ENCODE data around the gene VANGL1. TPM values are rescaled to one million over a fixed set of nuclear protein-coding genes. Genes with fewer than 3 reads are reported as not detected.

The VANGL1 gene
- total RNA-seq, 1 donor from 2014 or later: 9.1 TPM

DNA sequence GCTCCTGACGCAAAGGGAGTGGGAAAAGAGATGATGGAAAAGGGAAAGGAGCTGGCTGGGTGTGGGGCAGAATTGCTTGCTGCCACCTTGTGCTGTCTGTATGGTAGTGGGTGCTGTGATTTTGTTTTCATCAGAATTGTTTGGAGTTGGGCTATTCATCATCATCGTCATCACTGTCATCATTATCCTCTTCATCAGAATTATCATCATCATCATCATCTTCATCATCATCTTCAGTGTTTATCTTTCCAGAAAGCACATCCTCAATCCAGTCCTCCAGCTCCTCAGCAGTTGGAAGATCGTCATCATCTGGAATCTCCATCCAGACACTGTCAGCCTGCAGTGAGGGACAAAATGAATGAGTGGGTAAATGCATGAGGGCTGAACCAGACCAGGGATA lies 59.3 kb downstream of the VANGL1 start:
- no peak for DNase-seq (ENCODE audit: low read depth)

DNA sequence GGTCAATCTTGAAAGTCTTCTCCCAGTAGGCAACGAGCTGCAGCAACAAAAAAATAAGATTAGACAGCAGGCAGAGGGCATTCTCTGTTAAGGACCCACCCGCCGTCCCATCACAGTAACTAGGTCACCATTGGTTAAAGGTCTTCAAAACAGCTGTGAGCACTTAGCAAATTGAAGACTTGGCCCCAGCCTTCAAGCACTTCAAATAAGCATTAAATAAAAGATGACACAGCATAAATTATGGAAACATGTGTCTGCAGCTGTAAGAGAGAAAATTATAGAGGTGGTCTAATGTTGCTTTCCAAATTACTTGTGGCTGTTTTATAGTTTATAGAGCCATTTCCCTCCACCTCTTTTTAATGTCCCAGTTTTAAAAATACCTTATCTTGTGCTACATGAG lies 61.2 kb downstream of the VANGL1 start:
- no peak for DNase-seq (ENCODE audit: low read depth)

DNA sequence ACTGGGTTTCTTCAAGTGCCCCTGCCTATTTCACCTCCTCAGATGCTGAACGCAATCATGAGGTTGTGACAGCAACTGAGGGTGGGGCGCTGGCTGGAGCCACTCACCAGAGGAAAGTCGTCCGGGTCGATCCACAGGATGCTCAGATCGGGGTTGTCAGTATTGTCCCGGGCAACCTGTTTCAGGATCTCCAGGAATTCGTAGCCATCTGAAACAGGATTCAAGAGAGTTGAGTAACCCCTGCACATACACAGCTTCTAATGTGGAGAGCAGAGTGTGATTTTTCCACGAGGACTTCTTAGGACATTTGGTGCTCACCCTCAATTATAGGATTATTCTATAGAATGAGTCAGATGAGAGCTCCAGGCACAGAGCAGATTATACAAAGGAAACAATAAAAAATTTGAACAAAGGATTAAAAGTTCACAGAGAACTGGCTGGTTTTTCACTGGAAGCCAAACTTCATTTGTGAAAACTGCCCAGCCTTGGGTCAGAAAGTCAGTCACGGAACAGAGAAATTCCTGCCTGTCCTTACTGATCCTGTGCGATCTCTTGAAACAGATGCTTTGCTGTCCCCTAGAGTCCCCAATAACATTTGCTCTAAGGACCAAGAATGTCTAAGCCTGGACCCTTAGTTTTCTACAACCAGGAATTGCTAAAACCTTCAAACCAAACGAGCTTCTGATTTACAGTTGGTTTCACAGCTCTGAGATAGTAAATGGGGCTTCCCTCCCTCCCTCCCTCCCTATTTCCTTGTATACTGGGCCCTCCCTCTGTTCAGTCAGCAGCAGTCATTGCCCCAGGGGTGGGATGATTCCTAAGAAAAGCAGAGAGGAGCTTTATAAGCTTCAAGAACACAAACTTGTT lies 63.5 kb downstream of the VANGL1 start:
- no peak for DNase-seq (ENCODE audit: low read depth)

DNA sequence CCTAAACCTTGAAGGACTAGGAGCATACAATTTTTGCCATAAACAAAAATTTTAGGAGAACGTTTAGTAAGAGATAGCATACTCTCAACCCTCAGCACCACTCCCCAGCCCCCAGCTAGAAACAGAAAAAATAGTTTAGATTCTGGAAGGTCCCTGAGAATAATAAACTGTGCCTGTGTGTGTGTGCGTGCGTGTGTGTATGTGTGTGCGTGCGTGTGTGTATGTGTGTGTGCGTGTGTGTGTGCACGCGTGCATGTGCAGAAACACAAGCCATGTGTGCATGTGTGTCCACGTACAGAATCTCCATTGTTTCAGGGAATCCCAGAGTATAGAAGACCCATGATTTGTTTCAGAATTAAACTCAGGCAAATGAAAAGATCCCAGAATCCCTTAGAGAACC lies 64.2 kb downstream of the VANGL1 start:
- no peak for DNase-seq (ENCODE audit: low read depth)

DNA sequence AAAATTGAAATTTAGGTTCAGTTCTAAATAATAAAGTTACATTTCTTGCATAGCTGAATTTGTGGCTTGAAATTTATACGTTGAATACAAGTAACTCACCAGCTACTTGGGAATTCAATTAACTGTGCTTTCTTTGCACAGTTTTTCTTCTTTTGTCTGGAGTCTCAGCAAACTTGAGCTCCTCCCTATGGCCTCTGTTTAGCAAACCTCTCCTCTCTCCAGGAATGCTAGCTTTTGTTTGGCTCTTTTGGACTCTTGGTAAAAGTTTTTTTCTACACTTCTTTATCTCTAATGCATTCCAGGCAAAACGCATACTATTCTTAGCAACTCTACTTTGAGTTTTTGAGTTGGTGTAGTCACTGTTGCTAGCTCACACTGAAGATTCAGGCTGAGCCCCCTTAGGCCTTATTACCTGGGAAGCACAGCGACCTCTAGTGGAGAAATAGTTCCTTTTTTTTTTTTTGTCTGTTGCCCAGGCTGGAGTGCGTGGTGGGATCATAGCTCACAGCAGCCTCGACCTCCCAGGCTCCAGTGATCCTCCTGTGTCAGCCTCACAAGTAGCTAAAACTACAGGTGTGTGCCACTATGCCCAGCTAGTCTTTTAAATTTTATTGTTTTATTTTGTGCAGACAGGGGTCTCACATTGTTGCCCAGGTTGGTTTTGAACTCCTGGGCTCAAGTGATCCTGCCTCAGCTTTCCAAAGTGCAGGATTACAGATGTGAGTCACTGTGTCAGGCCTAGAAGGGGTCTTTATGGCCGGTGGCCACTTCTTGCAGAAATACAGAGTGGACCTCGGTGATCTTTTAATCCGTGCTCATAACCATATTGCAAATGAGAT lies 65.0 kb downstream of the VANGL1 start:
- peak; percentile 55 for DNase-seq (ENCODE audit: low read depth)

DNA sequence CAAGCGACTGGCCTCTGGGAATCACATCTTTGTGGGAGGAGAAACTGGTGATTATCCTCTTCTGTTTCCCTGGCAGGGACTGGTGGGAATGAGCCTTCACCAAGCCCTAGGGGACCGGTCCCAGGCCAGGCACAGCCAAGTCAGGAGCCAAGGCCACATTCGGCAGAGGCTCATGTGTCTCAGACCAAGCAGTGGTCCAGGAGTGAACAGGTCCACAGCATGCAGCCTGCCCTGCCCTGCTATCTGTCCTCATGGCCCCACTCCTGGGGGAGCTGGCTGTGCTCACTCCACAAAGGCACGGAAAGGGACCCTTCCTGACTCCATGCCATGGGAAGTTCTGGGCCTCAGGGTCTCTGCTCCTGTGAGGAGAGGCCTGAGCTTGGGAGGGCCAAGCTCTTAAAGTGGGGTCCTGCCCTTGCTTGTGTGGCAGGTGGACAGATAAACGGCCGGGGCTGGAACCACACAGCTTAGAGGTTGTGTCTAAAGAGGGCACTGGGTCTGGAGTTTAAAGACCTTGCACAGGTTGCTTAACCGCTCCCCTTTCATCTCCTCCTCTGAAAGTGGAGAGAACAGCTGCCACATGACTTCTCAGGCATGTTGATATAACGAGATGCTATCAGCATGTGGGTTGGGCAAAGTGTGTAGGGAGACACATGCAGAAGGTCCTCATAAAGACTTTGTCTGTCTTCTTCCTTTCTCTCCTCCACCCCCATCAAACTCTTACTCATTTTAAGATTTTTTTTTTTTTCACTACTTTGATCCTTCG lies 69.3 kb downstream of the VANGL1 start:
- peak; percentile 23 for DNase-seq (ENCODE audit: low read depth)

DNA sequence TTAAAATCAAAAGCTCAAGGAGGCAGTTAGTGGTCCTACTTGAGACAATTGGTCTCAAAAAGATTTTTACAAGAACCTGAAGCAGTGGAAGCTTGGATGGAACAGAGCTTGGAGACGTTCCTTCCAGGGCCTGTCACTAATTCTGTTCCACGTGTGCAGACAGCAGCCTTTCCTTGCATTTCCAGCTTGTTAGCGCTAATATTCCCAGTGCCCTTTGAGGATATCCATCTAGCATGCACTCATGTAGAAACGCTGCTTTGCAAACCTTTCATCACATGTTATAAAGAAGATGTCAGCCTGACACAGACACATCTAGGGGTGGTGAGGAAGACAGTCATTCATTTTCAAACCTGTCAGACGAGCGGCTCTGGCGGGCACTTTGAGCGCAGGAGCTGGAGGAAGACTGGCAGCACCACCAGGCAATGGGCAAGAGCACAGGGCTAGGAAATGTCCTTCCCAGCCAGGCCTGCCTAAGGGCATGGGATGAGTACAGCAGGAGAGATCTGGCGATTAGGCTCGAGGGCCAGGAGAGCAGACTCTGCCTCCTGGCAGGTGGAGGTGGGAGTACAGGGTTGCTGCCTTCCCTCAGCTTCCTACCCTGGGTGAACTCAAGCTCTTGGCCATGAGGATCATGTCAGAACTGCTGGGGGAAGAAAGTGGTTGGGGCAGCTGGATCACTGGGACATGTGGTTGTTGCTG lies 71.3 kb downstream of the VANGL1 start:
- DNase-seq (ENCODE audit: low read depth): peak; percentile 25

DNA sequence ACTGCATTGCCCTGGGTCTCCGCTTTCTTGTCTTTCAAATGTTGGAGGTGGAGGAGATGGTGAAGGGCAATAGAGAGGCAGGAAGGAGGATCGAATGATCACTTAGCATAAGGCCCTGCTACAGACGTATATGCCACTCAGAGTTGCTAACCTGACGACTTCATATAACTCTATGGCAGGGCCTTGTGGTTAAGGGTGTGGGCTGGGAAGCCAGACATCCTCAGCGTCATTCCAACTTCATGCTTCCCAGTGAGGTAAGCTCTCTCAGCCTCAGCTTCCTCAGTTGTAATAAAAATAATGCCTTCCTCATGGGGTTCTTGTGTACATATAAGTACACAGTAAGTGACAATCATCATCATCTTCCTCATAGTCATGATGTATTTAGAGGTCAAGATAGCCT lies 72.1 kb downstream of the VANGL1 start:
- DNase-seq (ENCODE audit: low read depth): no peak

DNA sequence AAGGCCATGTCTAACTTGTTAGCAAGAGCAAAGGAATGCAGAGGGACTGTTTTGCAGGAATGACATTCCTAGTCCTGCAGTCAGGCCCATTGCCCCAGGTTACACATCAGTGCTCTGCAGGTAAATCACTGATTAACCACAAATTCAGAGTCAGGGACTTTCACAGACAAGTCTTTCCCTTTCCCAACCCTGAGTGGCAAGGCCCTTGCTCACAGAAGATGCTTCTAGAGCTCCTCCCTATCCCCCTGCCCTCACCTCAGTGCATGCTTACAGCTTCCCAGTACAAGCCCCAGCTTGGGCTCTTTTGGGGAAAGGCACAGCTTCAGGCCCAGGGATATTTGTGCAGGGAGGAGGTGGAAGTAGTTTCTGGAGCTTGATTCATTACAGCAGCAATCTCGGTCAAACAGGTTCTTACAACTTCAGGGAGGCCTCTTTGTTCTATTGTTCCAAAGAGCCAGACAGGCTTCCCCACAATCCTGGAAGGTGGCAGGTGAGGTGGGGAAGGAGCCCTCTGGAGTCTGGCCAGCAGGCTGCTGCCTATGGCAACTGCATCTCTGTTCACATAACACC lies 72.9 kb downstream of the VANGL1 start:
- DNase-seq (ENCODE audit: low read depth): no peak

DNA sequence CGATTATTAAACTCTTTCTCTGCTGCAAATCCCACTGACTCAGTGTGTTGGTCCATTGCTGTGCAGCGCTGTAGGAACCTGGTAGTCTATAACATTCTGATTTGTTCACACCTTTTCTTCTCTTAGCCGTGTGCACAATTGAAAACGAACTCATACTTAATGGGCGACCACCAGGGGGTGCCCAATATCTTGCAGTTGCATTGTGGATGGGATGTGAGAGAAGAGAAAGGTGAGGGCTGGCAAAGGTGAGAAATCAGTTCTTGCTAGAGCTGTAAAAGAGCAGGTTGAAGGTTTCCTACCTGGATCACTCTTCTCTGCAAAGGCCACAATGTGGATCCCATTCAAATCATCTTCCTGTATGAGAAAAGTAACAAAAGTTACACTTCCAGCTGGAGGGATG lies 75.8 kb downstream of the VANGL1 start:
- DNase-seq (ENCODE audit: low read depth): peak; percentile 47

DNA sequence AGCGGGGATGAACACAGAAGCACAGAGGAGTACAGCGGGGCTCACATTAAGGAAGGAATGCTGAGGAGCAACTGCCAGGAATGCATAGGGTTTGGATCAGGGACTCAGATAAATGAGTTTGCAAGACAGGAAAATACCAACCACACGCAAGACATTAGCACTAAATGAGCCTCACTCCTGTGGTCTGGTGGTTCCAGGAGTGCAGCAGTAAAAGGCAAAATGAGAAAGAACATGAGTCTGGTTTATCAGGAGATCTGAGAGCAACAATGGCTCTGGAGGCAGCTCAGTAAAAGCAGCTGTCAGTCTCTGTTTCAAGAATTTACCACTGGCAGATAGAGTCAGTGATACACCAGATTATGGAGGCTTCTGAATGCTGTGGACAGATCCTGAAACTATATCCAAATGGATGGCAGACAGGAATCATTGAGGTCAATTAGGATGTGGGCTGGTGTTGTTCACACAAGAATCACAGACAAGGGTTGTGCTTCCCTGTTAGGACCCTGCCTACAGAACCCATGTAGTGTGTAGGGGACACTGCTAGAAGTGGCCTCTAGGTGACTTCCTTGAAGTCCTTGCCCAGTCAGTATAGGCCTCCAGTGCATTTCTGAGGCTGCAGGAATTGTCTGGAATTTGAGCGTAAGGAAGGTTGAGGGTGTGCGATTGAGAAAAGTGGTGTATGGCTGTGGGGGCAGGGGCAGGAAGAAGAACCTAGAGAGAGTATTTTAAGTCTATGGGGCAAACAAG lies 76.4 kb downstream of the VANGL1 start:
- DNase-seq (ENCODE audit: low read depth): peak; percentile 36

DNA sequence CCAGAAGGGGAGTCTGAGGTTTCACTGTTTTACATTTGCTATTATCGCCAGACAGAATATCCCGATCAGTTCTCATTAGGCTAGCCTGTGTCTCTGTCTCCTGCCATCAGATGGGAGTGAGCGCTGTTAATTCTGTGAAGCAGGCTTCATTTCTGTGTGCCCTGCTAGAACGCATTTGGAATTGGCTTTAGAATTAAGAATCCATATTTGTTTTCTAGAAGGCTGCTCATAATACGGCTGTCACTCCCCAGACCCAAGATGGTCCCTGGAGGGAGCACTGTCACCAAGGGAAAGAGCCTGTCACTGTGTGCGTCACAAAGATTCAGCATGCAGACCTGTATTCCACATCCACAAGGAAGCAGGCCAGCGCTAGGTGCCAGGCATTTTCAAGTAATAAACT lies 77.5 kb downstream of the VANGL1 start:
- no peak for DNase-seq (ENCODE audit: low read depth)

DNA sequence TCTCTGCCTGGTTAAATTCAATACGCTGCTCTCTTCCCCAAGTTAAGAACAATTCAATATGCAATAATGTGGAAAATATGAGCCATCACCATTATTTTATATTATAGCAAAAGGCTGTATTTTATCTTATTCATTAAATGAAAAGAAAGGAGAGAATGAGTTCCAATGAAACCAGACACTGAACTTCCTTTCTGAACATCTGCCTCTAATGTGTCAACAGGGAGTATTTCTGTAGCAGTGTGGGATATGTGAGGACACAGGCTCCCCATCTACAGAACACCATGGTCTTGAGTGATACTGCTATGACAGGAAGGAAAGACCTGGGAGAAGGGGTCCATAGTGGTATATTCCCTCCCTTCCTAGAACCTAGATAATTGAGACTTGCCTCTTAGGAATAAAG lies 80.5 kb downstream of the VANGL1 start:
- peak; percentile 71 for DNase-seq (ENCODE audit: low read depth)

DNA sequence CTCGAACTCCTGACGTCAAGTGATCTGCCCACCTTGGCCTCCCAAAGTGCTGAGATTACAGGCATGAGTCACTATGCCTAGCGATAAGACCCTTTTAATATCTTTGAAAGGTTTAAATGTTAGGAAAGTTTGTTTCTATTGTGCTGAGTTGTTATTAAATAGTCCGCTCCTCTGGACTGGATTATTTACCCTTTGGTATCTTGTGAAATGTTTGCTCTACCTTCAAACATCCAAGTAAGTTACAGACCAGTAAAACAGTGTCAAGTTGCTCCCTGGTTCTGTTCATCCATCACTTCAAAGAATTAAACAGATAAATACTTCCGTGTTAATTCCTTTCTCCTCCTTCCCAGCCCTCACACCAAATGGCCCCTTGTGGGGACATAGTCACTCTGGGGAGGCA lies 82.0 kb downstream of the VANGL1 start:
- no peak for DNase-seq (ENCODE audit: low read depth)

DNA sequence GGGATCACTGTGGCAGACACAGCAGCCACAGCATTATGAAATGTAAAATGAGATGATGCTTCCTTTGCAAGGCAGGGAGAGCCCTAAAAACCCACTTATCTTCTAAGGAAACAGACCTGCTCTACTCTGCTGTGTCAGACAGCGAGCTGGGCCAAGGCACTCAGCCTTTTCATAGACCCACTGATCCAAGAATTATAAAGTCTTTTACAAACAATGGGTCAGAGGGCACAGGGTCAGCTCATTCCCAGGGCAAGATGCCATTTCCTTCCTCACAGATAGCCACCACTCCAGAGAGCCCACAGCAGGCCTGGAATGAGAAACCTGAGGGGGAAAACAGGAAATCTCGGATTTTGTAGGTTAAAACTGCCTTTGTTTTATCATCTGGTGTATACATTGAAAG lies 83.8 kb downstream of the VANGL1 start:
- DNase-seq (ENCODE audit: low read depth): no peak

DNA sequence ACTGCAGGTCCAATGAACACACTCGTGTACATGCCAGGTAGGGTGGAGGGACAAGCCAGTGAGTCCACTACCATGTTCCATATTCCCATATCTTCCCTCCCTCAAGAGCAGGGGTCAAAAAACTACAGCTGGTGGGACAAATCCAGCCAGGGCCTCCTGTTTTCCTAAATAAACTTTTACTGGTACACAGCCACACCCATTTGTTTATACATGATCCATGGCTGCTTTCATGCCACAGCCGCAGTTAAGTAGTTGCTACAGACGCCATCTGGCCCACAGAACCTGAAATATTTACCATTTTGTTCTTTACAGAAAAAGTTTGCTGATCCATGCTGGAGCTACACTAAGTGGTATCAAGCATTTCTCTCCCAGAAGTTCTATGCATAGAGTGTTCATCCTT lies 84.4 kb downstream of the VANGL1 start:
- DNase-seq (ENCODE audit: low read depth): no peak

DNA sequence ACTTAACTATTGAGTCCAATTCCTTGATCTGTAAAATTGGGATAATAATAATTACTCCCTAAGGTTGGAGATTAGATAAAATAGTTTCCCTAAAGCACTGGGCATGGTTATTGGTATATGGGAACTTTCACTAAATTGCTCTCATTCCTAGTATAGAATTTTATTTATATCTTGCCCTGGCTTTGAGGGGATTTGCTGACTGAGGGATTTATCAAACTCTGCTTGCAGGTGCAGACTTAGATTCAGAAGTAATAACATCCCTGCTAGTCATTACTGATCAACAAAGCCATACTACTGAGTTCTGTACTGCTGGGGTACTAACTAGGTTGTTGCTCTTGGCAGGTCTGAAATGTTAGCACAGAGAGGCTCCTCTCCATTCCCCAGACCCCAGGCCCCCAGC lies 84.8 kb downstream of the VANGL1 start:
- no peak for DNase-seq (ENCODE audit: low read depth)

DNA sequence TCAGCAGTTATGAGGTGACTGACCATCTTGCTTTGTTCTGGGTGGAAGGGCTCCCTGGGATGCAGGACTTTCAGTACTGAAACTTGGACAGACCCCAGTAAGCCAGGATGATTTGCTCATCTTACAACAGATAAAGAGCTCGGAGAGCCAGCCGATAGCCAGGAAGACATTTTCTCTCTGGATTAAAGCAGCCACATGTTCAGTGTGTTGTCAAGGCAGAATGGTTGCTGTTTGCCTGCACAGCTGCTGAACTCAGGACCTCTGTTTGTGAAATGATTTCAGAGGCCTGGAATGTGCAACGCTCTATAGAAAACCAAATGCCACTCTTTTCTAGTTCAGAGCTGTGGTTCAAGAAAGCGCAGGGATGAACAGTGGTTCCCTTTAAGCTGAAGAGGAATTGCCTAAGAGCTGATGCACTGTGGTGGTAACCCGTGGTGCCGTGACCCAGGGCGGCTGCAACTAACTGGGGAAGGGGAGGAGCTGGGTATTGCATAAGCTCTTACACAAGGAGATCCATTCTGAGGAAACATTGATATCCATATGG lies 86.0 kb downstream of the VANGL1 start:
- DNase-seq (ENCODE audit: low read depth): peak; percentile 92

DNA sequence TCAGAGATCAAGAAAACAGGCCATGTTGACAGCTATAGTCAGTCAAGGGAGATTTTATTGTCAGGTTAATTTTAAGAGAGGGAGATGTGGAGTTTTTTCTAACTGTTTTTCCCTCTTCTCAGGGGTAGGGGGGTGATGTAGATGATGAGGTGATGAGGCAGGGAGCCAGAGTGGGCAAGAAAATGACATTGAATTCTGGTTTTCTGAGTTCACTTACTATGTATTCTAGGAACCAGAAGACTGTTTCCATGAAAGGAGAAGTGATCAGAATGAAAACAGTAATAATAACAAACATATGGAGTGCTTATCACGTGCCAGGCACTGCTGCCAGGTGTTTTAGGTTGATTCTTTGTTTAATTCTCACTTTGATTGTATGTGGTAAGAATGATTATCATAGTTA lies 86.6 kb downstream of the VANGL1 start:
- DNase-seq (ENCODE audit: low read depth): no peak

DNA sequence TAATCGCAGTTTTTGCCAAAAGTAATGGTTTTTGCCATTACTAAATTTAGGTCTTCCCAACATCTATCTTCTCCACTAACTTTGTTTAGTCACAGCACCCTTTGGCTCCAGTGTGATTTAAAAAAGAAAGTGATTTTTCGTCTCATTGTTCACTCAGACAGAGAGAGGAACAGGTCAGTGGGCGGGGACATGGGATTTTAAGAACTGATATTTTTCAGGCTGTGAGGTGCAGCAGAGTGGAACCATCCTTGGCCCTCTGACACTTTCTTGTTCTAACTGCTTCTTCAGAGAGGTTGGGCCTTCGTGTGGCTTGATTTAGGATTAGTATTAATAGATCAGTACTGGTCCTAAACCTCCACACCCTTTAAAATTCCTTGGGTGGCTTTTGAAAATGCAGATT lies 88.0 kb downstream of the VANGL1 start:
- no peak for DNase-seq (ENCODE audit: low read depth)

All from myocyte (in vitro differentiated cells).